K562 (cell line): ENCODE results near the gene TPGS2. TPM values are rescaled to one million over a fixed set of nuclear protein-coding genes. Genes with fewer than 3 reads are reported as not detected.

Source experiments
- BRF1 ChIP-seq: IDR thresholded peaks from 3 replicates; pipeline ENCODE4 v1.6.1; 2011; ENCODE audit warnings: borderline replicate concordance, mild to moderate bottlenecking; ENCODE audit not compliant: insufficient read length; ENCODE audit errors: extremely low read depth
- CHD1 ChIP-seq: fragments of 200-600 bp; sonication (generic); IDR thresholded peaks from one replicate; pipeline ENCODE4 v1.6.1; 2012; ENCODE audit warnings: mild to moderate bottlenecking, moderate library complexity, low read length, inconsistent platforms
- DPF2 ChIP-seq: fragments of 450-650 bp; IDR thresholded peaks from 2 replicates; pipeline ENCODE4 v1.6.1; 2016
- ELF1 ChIP-seq: fragments of 200-800 bp; sonication (Bioruptor generic); IDR thresholded peaks from 2 replicates; pipeline ENCODE4 v1.6.1; 2016; ENCODE audit warnings: missing genetic modification characterization, missing compliant biosample characterization
- ELF4 ChIP-seq: fragments of 450-650 bp; formaldehyde crosslinking; IDR thresholded peaks from 2 replicates; pipeline ENCODE4 v1.4.0; 2022; ENCODE audit warnings: missing genetic modification characterization
- HDAC2 ChIP-seq: fragments of 450-650 bp; IDR thresholded peaks from 2 replicates; pipeline ENCODE4 v1.6.1; 2016; ENCODE audit warnings: mild to moderate bottlenecking
- HMG20A ChIP-seq: fragments of 450-650 bp; formaldehyde crosslinking; conservative IDR thresholded peaks from 2 replicates; pipeline ENCODE4 v1.4.0; 2020; ENCODE audit warnings: mild to moderate bottlenecking, mixed read lengths
- KDM1A ChIP-seq, 2 experiments: fragments of 450-650 bp; IDR thresholded peaks; 2 replicates each; pipeline ENCODE4 v1.6.1; 2016; ENCODE audit warnings: mild to moderate bottlenecking in 2 of 2
- MTF1 ChIP-seq: fragments of 250-450 bp; sonication (Bioruptor Pico); IDR thresholded peaks from 2 replicates; pipeline ENCODE4 v1.9.0; 2021; ENCODE audit warnings: moderate library complexity, mild to moderate bottlenecking, inconsistent platforms, borderline replicate concordance
- MYBL2 ChIP-seq, 2 experiments: fragments of 450-650 bp in 1 of 2; sonication (generic) in 1 of 2; formaldehyde crosslinking in 1 of 2; IDR thresholded peaks; 2 replicates each; pipeline versions ENCODE4 v1.6.1 to v1.8.1; 2017 to 2022; ENCODE audit warnings: borderline replicate concordance in 1 of 2, inconsistent platforms in 1 of 2, low read depth in 1 of 2, mild to moderate bottlenecking in 1 of 2, missing genetic modification reagents in 1 of 2, moderate library complexity in 1 of 2
- POLR2B ChIP-seq: fragments of 450-650 bp; IDR thresholded peaks from 2 replicates; pipeline ENCODE4 v1.6.1; 2018; ENCODE audit warnings: low read depth; ENCODE audit not compliant: partially characterized antibody
- RAD51 ChIP-seq: fragments of 450-650 bp; IDR thresholded peaks from 2 replicates; pipeline ENCODE4 v1.7.1; 2016; ENCODE audit warnings: low read depth, mild to moderate bottlenecking, borderline replicate concordance
- TAF15 ChIP-seq: fragments of 200-400 bp; formaldehyde crosslinking; IDR thresholded peaks from 2 replicates; pipeline ENCODE4 v1.6.1; 2017; ENCODE audit warnings: mild to moderate bottlenecking, low read depth, low read length, moderate library complexity
- TAF7 ChIP-seq: fragments of 450-650 bp; IDR thresholded peaks from 2 replicates; pipeline ENCODE4 v1.6.1; 2016; ENCODE audit warnings: missing genetic modification characterization, missing compliant biosample characterization
- ZNF212 ChIP-seq: fragments of 450-650 bp; formaldehyde crosslinking; IDR thresholded peaks from 2 replicates; pipeline ENCODE4 v1.4.0; 2020; ENCODE audit warnings: mild to moderate bottlenecking
- ZNF316 ChIP-seq: fragments of 450-650 bp; IDR thresholded peaks from 2 replicates; pipeline ENCODE4 v1.6.1; 2016
- ZNF57 ChIP-seq: fragments of 450-650 bp; formaldehyde crosslinking; IDR thresholded peaks from 2 replicates; pipeline ENCODE4 v1.4.0; 2020; ENCODE audit warnings: mild to moderate bottlenecking, moderate library complexity
- ZNF780A ChIP-seq: fragments of 250-450 bp; sonication (Bioruptor Pico); IDR thresholded peaks from 2 replicates; pipeline ENCODE4 v1.5.0; 2021; ENCODE audit warnings: mild to moderate bottlenecking
- polyA plus RNA-seq, 8 experiments: library from polyadenylated mRNA; depleted of rRNA in 4 of 8; stranded (reverse) in 5 of 8; unstranded in 3 of 8; fragments of >200 nt; fragmentation: Nextera tagmentation in 2 of 8; fragmentation: Illumina TruSeq in 1 of 8; extraction: Ambion mirVana in 2 of 8; extraction: Trizol in 1 of 8; gene quantifications; 2 replicates each; pipeline versions ENCODE4 v1.2.1 to v1.2.3, GENCODE V29; 2011 to 2014; ENCODE audit warnings: inconsistent platforms in 1 of 8, missing spikeins in 1 of 8
- total RNA-seq, 7 experiments: library from RNA; depleted of rRNA in 6 of 7; stranded (reverse); fragments of >200 nt in 6 of 7; fragmentation: Illumina TruSeq in 2 of 7; extraction: Trizol in 2 of 7; gene quantifications; 2 replicates each; pipeline versions ENCODE4 v1.2.1 to v1.2.3, GENCODE V29; 2011 to 2021; ENCODE audit warnings: low replicate concordance in 1 of 7
- TF ChIP-seq, protein P1 (sequence below): sonication (generic); formaldehyde crosslinking; IDR thresholded peaks from 2 replicates; pipeline ENCODE4 v1.8.1; 2023; ENCODE audit warnings: mild to moderate bottlenecking, missing genetic modification reagents
- TF ChIP-seq, protein P2 (sequence below): fragments of 450-650 bp; IDR thresholded peaks from 2 replicates; pipeline ENCODE4 v1.6.1; 2016; ENCODE audit warnings: missing biosample characterization, missing genetic modification characterization
- TF ChIP-seq, protein P3 (sequence below): fragments of 450-650 bp; IDR thresholded peaks from 2 replicates; pipeline ENCODE4 v1.6.1; 2014; ENCODE audit warnings: low read depth, mild to moderate bottlenecking, moderate library complexity, borderline replicate concordance
- TF ChIP-seq, protein P4 (sequence below): fragments of 250-450 bp; sonication (Bioruptor Pico); IDR thresholded peaks from 2 replicates; pipeline ENCODE4 v1.8.0; 2022; ENCODE audit warnings: moderate library complexity, mild to moderate bottlenecking, inconsistent platforms
- TF ChIP-seq, protein P5 (sequence below): fragments of 250-450 bp; sonication (Bioruptor Pico); IDR thresholded peaks from 2 replicates; pipeline ENCODE4 v1.9.0; 2021; ENCODE audit warnings: mild to moderate bottlenecking

The TPGS2 gene
- total and polyA plus RNA-seq, 9 of the 15 experiments (the other 6 are each of a cell fraction or from before 2014, with no cell fraction given) = 94.2 to 449 (median 134) TPM

DNA sequence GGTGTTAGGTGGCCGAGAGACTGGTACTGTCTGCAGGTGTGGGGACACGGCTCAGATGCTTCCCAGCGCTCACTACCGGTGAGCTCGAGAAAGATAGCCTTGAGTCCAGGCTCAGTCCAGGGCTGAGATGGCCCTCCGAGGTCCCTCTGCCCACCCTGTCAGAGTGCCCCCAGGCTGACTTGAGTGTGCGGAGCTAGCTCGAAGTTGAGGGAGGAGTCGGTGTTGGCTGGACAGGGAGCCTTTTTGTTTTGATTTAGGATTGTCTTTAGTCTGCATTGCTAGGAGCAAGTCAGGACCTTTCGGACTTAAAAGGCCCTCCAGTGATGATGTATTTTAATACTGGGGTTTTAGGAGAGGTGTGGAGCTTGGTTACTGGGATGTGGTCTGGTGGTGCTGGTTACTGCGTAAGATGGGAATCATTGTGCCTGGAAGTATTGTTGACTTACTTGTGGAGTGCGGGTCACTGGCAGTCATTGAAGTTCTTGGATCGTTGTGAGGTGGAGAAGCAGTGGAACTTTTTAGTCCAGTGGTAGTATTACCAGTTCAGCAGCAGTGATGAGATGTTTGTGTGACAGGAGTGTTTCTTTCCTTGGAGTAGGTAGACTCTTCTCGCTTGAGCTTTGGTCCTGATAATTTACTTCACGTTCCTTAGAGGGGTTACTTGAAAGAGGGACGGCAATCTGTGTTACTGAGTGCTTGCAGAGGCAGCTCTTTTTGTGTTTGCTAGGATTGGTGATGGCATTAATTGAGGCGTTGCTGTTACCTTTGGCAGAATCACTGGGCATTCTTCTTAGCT is 758 bp upstream of the TPGS2 start (continued):
- TF ChIP-seq POLR2B (peak; percentile 0), ZNF780A (CRISPR knock-in tag) (no peak), TAF15 (no peak), ELF1 (no peak), TAF7 (tag) (0 out of 2 replicates have a peak, but pooled peaks have one; percentile 27), ZNF212 (CRISPR knock-in tag) (no peak), ZNF57 (CRISPR knock-in tag) (0 out of 2 replicates have a peak, but pooled peaks have one; percentile 7), MYBL2 (IDR thresholded peaks at IDR 0.05; ENCODE audit: low read depth) (no peak), MYBL2 (CRISPR knock-in tag; IDR thresholded peaks at IDR 0.05; ENCODE audit: borderline replicate concordance) (no peak), MTF1 (CRISPR knock-in tag) (peak; percentile 46; the same call in 1 of the 2 replicates), RAD51 (no peak), KDM1A (IDR thresholded peaks at IDR 0.05) (0 out of 4 replicates have a peak, but pooled peaks of 1 of the 2 experiments have one; percentile 8), HDAC2 (0 out of 2 replicates have a peak, but pooled peaks have one; percentile 42), DPF2 (0 out of 2 replicates have a peak, but pooled peaks have one; percentile 10), HMG20A (no peak), ZNF316 (no peak), CHD1 (no peak), BRF1 (no peak), ELF4 (peak; percentile 55; the same call in 1 of the 2 replicates)
- TF ChIP-seq, protein P1, sequence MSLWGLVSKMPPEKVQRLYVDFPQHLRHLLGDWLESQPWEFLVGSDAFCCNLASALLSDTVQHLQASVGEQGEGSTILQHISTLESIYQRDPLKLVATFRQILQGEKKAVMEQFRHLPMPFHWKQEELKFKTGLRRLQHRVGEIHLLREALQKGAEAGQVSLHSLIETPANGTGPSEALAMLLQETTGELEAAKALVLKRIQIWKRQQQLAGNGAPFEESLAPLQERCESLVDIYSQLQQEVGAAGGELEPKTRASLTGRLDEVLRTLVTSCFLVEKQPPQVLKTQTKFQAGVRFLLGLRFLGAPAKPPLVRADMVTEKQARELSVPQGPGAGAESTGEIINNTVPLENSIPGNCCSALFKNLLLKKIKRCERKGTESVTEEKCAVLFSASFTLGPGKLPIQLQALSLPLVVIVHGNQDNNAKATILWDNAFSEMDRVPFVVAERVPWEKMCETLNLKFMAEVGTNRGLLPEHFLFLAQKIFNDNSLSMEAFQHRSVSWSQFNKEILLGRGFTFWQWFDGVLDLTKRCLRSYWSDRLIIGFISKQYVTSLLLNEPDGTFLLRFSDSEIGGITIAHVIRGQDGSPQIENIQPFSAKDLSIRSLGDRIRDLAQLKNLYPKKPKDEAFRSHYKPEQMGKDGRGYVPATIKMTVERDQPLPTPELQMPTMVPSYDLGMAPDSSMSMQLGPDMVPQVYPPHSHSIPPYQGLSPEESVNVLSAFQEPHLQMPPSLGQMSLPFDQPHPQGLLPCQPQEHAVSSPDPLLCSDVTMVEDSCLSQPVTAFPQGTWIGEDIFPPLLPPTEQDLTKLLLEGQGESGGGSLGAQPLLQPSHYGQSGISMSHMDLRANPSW = peak; percentile 40; the same call in 1 of the 2 replicates
- TF ChIP-seq, protein P2, sequence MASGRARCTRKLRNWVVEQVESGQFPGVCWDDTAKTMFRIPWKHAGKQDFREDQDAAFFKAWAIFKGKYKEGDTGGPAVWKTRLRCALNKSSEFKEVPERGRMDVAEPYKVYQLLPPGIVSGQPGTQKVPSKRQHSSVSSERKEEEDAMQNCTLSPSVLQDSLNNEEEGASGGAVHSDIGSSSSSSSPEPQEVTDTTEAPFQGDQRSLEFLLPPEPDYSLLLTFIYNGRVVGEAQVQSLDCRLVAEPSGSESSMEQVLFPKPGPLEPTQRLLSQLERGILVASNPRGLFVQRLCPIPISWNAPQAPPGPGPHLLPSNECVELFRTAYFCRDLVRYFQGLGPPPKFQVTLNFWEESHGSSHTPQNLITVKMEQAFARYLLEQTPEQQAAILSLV = no peak
- TF ChIP-seq, protein P3, sequence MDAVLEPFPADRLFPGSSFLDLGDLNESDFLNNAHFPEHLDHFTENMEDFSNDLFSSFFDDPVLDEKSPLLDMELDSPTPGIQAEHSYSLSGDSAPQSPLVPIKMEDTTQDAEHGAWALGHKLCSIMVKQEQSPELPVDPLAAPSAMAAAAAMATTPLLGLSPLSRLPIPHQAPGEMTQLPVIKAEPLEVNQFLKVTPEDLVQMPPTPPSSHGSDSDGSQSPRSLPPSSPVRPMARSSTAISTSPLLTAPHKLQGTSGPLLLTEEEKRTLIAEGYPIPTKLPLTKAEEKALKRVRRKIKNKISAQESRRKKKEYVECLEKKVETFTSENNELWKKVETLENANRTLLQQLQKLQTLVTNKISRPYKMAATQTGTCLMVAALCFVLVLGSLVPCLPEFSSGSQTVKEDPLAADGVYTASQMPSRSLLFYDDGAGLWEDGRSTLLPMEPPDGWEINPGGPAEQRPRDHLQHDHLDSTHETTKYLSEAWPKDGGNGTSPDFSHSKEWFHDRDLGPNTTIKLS = peak; percentile 76
- TF ChIP-seq, protein P4, sequence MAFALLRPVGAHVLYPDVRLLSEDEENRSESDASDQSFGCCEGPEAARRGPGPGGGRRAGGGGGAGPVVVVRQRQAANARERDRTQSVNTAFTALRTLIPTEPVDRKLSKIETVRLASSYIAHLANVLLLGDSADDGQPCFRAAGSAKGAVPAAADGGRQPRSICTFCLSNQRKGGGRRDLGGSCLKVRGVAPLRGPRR (CRISPR knock-in tag) = 0 out of 2 replicates have a peak, but pooled peaks have one; percentile 29
- TF ChIP-seq, protein P5, sequence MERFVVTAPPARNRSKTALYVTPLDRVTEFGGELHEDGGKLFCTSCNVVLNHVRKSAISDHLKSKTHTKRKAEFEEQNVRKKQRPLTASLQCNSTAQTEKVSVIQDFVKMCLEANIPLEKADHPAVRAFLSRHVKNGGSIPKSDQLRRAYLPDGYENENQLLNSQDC (CRISPR knock-in tag) = no peak
